Measurements from ENCODE around the gene ZNF518B. TPM values are rescaled to one million over a fixed set of nuclear protein-coding genes. Genes with fewer than 3 reads are reported as not detected.

Gene ZNF518B, protein sequence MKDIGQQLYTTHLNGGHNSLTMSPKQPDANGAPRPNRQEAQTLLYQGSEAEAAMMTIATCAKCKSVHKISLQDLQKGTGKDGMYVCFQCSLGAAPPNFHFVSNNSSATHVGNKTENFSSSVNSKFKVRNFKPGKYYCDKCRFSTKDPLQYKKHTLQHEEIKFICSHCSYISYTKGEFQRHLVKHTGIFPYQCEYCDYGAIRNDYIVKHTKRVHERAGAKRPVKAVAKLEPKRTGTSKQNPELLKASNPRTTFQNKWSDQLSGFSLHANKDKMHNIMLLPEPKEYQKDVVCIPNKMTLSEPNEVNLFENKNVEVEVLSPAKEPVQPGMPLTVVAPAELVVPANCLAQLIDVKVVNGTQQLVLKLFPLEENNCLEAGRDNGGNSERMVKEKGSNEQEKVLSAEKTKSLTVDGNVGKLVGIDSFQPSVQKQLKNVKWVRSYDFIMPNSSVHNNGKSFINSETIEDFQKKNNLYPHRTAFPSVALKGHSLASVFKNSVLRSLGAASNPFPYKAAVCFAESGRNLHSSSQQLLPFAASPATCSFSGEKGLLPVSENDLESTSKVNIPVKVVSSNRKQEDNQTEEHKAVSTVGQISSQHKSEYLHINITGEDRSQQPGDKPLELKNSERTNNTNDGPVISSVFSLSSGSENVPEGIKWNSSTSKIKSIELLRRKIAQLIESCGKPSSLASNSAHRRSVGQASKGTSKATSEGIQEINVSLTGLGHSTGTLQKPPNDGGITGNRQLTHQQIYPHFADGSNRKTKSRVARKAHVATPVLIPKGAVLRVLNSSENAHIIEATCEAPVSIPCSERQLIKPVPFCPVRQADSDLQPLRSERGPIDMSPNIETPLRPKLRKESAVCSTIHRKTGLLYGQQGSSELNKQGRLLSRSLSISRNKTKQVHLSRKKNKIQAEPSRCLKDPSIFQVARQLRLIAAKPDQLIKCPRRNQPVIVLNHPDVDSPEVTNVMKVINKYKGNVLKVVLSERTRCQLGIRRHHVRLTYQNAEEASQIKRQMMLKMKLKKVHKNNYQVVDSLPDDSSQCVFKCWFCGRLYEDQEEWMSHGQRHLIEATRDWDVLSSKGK
- 18.3 and 27.5 TPM in 2 replicates for total RNA-seq

GRCh38 chr4:10457255-10457801 lies at the start of gene ZNF518B:
TSS of gene ZNF518B (minus strand) at chr4:10457426. CDS start at chr4:10446328, 11,098 bp downstream.

Other genes starting within 250 kb of the ZNF518B start
- not detected in 2 replicates for gene CLNK, start 227.3 kb upstream of the ZNF518B start, total RNA-seq